Measurements from ENCODE around the gene DRAP1.

DRAP1 gene

GRCh38 chr11:65961267-65962140, 42.3 kb downstream of the DRAP1 start, which contains the start of gene SART1:
Gene SART1 (plus strand): TSS chr11:65961734. CDS start chr11:65961781, 47 bp downstream.
- peak; percentile 81 for DNase-seq (ENCODE audit: low read depth)

DNA sequence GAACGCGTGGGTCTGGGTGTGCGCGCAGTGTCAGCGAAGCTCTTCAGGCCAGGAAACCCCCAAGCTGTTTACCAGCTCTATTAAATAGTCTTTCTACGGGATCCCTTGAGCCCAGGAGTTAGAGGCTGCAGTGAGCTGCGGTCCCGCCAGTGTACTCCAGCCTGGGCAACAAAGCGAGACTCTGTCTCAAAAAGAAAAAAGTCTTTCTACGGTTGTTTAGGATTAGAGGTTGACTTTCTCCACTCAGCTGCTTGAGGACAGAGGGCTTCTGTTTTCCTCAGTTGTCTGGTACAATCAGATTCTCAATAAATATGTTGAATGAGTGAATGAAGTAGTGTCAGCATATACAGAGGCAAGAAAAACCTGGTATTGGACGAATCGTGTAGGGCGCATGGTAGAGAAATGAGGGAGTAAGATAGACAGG, 42.9 kb downstream of the DRAP1 start:
- DNase-seq (ENCODE audit: low read depth), result no peak

DNA sequence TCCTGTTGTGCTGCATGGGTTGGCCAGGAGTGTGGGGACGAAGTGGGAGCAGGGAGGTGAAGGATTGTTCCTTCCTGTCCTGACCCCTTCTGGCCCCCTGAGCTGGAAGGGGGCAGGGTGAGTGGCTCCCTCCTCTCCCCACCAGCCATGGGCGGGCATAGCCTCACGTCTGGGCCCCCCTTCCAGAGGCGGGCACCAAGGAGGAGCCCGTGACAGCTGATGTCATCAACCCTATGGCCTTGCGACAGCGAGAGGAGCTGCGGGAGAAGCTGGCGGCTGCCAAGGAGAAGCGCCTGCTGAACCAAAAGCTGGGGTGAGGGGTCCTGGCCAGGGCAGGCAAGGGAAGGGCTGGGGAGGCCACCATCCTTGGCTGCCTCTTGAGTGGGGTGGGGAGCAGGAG, 45.7 kb downstream of the DRAP1 start:
- no peak for DNase-seq (ENCODE audit: low read depth)

- DNase-seq (ENCODE audit: low read depth), result no peak
Measured at GRCh38 chr11:65965986-65966762, 46.9 kb downstream of the DRAP1 start.

DNA sequence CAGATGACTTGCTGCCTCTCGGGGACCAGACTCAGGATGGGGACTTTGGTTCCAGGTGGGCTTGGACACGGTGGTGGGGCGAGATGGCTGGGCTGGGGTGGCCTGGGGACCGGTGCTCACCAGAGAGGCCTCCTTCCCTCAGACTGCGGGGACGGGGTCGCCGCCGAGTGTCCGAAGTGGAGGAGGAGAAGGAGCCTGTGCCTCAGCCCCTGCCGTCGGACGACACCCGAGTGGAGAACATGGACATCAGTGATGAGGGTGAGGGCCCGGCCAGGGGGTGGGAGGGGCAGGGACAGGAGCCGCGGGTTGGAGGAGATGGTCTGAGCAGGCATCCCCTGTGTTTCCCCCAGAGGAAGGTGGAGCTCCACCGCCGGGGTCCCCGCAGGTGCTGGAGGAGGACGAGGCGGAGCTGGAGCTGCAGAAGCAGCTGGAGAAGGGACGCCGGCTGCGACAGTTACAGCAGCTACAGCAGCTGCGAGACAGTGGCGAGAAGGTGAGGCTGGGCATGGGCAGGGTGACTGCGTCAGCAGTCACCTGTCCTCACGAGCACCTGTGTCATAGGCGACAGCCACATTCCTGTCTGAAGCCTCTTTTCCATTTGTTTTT, 48.2 kb downstream of the DRAP1 start:
- DNase-seq (ENCODE audit: low read depth), result no peak

GRCh38 chr11:65968600-65969482, 49.6 kb downstream of the DRAP1 start:
- no peak for DNase-seq (ENCODE audit: low read depth)
